ENCODE data around the gene TENM4. TPM values are rescaled to one million over a fixed set of nuclear protein-coding genes. Genes with fewer than 3 reads are reported as not detected.

Gene TENM4
- polyA plus RNA-seq, 1 donor from 2014 or later, result 16.8 TPM

DNA sequence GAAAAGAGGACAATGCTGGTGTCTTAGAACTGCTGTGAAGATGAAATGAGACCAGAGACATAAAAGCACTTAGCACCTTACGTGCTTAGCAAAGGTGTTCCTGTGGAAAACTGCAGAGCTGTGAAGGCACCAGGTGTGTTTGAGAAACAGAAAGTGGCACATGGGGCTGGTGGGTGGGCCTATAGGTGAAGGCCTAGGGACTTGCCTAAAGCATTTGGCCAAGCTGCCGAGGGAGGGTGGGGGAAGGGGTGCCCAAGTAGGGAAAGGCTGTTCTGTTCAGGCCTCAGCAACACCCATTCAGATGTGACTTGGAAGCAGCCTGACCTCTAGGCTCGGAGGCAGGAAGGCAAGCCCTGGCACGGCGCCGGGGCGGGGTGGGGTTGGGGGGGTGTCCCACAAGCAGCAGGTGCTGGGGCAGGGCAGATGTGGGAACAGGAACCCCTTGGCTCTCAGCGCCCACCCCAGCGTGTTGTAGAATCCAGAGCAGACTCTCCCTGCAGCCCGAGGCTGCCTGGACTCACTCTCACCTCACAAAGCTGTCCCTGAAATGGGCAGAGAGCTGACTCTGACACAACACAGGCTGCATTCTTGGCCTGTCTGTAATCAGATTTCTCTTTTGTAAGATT, 499.5 kb downstream of the TENM4 start:
- Histone ChIP-seq H3K79me2 (replicated peaks; ENCODE audit: insufficient read depth, low read length) (no peaks in the 10 kb centered on the region), H3K9me2 (ENCODE audit: insufficient read depth, low read length) (no peaks in the 10 kb centered on the region), H3K9ac (ENCODE audit: low read length) (no peak overlapping the region), H3K4me3 (ENCODE audit: low read length) (no peak overlapping the region), H3K27me3 (ENCODE audit: insufficient read depth, low read depth, low read length) (no peaks in the 10 kb centered on the region), H3K36me3 (ENCODE audit: insufficient read depth, low read length) (no peaks in the 10 kb centered on the region), H4K20me1 (ENCODE audit: insufficient read depth) (no peaks in the 10 kb centered on the region), H3K4me2 (ENCODE audit: low read length) (no peak overlapping the region), H2AFZ (ENCODE audit: low read depth, low read length) (no peak overlapping the region), H3K27ac (ENCODE audit: low read length) (no peak overlapping the region), H3F3A (ENCODE audit: insufficient read depth, low read length, poor library complexity, severe bottlenecking) (no peaks in the 10 kb centered on the region), H3K9me3 (ENCODE audit: low read length) (peaks cover 4% of the 10 kb centered on the region)
- TF ChIP-seq RAD21 (conservative IDR thresholded peaks at IDR 0.05) (no peak), SMC3 (conservative IDR thresholded peaks at IDR 0.05; ENCODE audit: poor library complexity) (no peak), EZH2 (IDR thresholded peaks at IDR 0.05; ENCODE audit: borderline replicate concordance, insufficient read depth, low read length, poor library complexity, severe bottlenecking) (no peak)

DNA sequence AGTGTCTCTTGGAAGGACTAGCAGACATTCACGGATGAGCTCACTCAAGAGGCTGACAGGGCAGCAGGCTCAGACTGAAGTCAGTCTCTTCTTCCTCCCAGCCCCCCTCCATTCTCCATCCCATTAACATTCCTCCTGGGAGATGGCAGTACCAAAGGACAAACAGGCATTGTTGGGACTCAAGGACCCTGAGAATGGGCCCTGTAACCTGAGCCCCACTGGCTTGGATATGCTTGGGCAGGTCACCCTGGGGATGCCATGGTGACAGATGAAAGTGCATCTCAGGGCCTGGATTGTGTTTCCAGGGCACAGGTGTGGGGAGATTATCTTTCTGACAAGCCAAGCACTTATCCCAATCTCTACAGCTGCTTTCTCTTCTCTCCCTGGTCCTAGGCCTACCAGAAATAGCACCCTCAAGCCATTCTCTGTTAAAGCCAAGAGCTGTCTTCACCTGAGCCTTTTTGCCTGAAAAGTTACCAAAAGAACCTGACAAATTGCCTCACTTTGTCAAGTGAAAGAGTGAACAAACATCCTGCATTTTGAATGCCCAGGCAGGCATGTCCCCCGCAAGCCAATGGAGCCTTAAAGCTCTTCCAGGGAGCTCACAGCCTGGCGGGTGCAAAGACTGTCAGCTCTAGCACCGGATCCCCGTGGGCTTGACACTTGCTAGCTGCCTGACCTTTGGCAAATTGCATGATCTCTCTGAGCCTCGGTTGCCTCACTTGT, 500.2 kb downstream of the TENM4 start:
- H3K27me3 ChIP-seq (ENCODE audit: insufficient read depth, low read depth, low read length), result no peaks in the 10 kb centered on the region
- H4K20me1 ChIP-seq (ENCODE audit: insufficient read depth), result no peaks in the 10 kb centered on the region
- H3K79me2 ChIP-seq (replicated peaks; ENCODE audit: insufficient read depth, low read length), result no peaks in the 10 kb centered on the region
- no peaks in the 10 kb centered on the region for H3F3A ChIP-seq (ENCODE audit: insufficient read depth, low read length, poor library complexity, severe bottlenecking)
- H3K36me3 ChIP-seq (ENCODE audit: insufficient read depth, low read length), result no peaks in the 10 kb centered on the region
- no peak overlapping the region for H2AFZ ChIP-seq (ENCODE audit: low read depth, low read length)
- no peak overlapping the region for H3K4me3 ChIP-seq (ENCODE audit: low read length)
- H3K9ac ChIP-seq (ENCODE audit: low read length), result no peak overlapping the region
- TF ChIP-seq, protein P1, sequence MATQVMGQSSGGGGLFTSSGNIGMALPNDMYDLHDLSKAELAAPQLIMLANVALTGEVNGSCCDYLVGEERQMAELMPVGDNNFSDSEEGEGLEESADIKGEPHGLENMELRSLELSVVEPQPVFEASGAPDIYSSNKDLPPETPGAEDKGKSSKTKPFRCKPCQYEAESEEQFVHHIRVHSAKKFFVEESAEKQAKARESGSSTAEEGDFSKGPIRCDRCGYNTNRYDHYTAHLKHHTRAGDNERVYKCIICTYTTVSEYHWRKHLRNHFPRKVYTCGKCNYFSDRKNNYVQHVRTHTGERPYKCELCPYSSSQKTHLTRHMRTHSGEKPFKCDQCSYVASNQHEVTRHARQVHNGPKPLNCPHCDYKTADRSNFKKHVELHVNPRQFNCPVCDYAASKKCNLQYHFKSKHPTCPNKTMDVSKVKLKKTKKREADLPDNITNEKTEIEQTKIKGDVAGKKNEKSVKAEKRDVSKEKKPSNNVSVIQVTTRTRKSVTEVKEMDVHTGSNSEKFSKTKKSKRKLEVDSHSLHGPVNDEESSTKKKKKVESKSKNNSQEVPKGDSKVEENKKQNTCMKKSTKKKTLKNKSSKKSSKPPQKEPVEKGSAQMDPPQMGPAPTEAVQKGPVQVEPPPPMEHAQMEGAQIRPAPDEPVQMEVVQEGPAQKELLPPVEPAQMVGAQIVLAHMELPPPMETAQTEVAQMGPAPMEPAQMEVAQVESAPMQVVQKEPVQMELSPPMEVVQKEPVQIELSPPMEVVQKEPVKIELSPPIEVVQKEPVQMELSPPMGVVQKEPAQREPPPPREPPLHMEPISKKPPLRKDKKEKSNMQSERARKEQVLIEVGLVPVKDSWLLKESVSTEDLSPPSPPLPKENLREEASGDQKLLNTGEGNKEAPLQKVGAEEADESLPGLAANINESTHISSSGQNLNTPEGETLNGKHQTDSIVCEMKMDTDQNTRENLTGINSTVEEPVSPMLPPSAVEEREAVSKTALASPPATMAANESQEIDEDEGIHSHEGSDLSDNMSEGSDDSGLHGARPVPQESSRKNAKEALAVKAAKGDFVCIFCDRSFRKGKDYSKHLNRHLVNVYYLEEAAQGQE (IDR thresholded peaks at IDR 0.05; ENCODE audit: borderline replicate concordance), result no peak
- TF ChIP-seq EP300 (conservative IDR thresholded peaks at IDR 0.05; ENCODE audit: poor library complexity, severe bottlenecking) (no peak), SMC3 (conservative IDR thresholded peaks at IDR 0.05; ENCODE audit: poor library complexity) (no peak), MXI1 (conservative IDR thresholded peaks at IDR 0.05; ENCODE audit: poor library complexity, severe bottlenecking) (no peak), RAD21 (conservative IDR thresholded peaks at IDR 0.05) (no peak), TAF1 (IDR thresholded peaks at IDR 0.05; ENCODE audit: low read depth) (no peak), EZH2 (IDR thresholded peaks at IDR 0.05; ENCODE audit: borderline replicate concordance, insufficient read depth, low read length, poor library complexity, severe bottlenecking) (no peak), POLR2AphosphoS5 (IDR thresholded peaks at IDR 0.05) (no peak)
- TF ChIP-seq, protein P2, sequence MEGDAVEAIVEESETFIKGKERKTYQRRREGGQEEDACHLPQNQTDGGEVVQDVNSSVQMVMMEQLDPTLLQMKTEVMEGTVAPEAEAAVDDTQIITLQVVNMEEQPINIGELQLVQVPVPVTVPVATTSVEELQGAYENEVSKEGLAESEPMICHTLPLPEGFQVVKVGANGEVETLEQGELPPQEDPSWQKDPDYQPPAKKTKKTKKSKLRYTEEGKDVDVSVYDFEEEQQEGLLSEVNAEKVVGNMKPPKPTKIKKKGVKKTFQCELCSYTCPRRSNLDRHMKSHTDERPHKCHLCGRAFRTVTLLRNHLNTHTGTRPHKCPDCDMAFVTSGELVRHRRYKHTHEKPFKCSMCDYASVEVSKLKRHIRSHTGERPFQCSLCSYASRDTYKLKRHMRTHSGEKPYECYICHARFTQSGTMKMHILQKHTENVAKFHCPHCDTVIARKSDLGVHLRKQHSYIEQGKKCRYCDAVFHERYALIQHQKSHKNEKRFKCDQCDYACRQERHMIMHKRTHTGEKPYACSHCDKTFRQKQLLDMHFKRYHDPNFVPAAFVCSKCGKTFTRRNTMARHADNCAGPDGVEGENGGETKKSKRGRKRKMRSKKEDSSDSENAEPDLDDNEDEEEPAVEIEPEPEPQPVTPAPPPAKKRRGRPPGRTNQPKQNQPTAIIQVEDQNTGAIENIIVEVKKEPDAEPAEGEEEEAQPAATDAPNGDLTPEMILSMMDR (IDR thresholded peaks at IDR 0.05; ENCODE audit: poor library complexity, severe bottlenecking), result no peak
- H3K9me2 ChIP-seq (ENCODE audit: insufficient read depth, low read length), result no peaks in the 10 kb centered on the region
- H3K27ac ChIP-seq (ENCODE audit: low read length), result no peak overlapping the region
- no peaks in the 10 kb centered on the region for H3K9me3 ChIP-seq (ENCODE audit: low read length)
- H3K4me2 ChIP-seq (ENCODE audit: low read length), result no peak overlapping the region
